HG03175 (cell line): ENCODE results near the gene HDDC2.

Experiments
- ATAC-seq: cut with Tn5 transposase; IDR thresholded peaks from one replicate; pipeline ENCODE4 v1.9.1; 2021; ENCODE audit warnings: mild to moderate bottlenecking, moderate library complexity; ENCODE audit not compliant: unreplicated experiment

HDDC2 gene

DNA sequence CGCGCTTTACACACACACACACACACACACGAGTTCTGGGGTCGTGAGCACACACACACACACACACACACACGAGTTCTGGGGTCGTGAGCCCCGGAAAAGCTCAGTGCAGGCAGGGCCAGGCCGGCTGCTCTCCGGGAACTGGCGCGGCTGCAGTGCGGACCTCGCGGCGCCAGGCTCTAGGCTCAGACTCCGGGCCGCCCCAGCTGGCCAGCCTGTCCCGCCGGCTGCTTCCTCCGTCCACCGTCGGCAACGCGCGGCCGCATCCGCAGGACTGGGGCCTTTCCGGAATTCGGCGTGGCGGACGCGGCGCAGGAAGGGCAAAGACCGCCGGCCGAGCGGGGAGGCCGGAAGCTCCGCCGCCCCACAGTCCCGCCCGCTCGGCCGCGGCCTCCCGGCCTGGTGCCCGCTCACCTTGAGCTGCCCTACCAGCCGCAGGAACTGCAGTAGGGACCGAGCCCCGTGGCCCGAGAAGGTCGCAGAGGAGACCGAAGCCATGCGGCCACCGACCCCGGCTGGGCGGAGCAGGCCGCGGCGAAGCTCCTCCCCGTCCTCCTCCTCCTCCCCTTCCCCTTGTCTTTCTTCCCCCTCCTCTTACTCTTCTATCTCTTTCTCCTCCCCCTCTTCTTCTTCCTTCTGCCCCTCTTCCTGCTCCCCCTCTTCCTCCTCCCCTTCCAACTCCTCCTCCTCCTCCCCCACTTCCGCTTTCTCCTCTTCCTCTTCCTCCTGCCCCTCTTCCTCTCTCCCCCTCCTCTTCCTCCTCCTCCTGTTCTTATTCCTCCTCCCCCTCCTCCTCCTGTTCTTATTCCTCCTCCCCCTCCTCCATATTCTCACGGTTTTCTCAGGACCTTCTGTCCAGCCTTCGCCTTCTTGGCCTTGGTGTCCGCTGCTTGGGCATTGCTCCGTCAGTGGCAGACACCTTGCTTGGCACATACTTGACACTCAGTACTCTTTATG, at the start of gene HDDC2:
Gene HDDC2 (minus strand): TSS at position 533 of the 957 bp plus-strand sequence. CDS start 35 bp downstream, at position 498.
- peak; percentile 88 for ATAC-seq

GRCh38 chr6:125346926-125347563, 45.3 kb upstream of the HDDC2 start:
- peak; percentile 91 for ATAC-seq

- ATAC-seq = peak; percentile 63
Observed at GRCh38 chr6:125346201-125346925, 44.6 kb upstream of the HDDC2 start.

DNA sequence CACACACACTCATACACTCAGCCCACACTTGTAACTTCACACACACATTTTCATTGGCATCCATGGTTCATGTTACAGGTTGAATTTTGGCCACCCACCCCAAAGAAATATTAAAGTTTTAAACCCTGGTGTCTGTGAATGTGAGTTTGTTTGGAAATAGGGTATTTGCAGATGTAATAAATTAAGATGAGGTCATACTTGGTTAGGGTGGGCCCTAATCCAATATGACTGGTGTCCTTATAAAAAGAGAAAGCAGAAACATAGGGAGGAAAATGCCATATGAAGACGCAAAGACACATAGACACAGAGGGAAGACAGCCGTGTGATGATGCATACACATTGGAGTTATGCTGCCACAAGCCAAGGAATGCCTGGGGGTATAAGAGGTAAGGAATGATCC, 39.7 kb upstream of the HDDC2 start:
- ATAC-seq = no peak

DNA sequence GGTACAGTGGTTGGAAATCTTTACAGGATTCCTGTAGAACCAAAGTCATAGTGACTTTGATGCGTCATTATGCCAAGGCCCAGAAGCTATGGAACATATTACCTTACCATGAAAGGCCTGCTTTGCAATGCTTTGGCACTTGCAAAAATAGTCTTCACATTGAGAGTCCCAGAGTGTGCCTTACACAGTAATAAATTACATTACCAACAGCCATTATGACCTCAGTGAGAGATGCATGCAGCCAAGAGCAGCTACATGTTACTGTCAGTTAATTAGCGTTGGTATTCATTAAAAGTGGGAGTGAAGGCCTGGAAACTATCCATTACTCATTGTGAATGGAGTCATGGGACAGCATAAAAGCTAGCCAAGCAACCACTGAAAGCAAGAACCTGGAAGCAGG, 39.2 kb upstream of the HDDC2 start:
- no peak for ATAC-seq

DNA sequence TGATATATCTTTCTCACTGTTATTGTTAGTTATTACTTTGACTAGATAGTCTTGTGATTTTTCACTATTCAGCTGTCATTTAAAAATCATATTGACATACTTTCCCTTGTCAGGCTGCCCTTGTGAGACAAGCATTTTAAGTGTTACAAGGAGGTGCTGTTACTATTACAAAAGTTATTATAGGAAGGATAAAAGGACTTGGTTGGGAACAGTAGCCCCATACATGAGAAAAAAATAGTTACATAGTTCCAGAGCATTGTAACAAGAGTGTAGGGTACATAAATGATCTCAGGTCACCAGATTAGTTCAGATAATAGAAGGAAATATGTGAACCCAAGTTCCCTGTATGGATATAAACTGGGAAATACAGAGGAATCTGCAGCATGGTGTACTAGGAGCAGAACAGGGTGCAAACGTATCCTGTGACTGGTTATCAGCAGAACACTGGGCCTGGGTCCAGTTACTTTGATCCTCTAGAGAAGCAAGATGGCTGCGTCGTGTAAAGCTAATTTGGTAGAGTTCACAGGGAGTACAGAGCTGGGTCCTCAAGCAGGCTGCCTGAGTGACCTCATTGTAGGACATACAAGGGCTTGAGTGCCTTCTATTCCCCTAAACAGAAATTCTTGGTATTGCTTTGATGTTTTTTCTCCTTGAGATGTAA, 38.5 kb upstream of the HDDC2 start:
- ATAC-seq = no peak

DNA sequence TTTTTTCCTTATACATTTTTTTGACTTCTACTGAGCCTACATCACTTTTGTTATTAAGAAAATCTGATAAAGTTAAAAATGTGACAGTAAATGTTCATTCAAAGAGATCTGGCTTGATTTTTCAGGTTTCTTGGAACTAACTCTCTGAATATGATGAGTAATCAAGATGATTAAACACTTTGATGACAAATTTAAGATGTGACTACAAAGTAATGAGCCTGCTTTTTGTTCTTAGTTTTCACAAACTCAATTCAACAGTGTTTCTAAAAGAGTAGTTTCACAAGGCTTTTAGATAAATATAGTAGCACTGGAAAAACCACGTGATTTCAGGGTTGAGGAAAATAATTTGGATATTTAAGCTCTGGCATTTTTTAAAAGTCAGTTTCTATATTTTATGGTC, 37.9 kb upstream of the HDDC2 start:
- no peak for ATAC-seq

GRCh38 chr6:125338381-125338780, 36.6 kb upstream of the HDDC2 start:
- no peak for ATAC-seq

DNA sequence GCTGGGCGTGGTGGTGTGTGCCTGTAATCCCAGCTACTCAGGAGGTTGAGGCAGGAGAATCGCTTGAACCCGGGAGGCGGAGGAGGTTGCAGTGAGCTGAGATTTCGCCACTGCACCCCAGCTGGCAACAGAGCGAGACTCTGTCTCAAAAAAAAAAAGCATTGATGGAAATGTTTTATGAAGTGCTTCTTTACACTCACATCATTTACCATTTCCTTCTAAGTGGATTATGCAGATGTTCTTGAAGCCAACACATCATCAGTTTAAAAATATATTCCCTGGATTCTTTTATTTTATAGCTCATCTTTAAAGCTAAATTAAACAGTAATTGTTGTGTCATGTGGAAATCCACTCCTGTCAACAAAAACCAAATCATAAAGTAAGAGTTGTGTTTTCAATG, 35.9 kb upstream of the HDDC2 start:
- ATAC-seq = no peak

GRCh38 chr6:125332664-125333063, 30.9 kb upstream of the HDDC2 start:
- ATAC-seq = no peak

- ATAC-seq = no peak
Observed at GRCh38 chr6:125325586-125325985, 23.8 kb upstream of the HDDC2 start.

DNA sequence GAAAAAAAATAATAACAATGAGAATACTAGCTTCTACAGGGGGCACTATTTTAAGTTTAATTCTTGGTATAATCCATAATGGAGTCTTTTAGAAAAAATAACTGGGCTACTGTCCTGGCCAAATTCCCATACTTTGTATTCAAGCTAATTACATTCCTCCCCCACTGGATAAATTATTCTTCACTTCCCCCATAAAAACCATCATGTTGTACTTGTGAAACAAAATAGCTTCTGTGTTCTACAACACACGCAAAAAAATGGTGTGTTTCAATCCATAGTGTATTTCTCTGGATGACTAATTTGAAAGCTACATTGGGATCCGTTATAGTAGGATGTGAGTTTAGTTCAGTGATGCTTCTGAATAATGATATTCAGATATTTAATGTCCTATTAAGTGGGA, 21.6 kb upstream of the HDDC2 start:
- no peak for ATAC-seq

GRCh38 chr6:125316621-125317020, 14.9 kb upstream of the HDDC2 start:
- ATAC-seq = no peak

GRCh38 chr6:125315548-125315947, 13.8 kb upstream of the HDDC2 start:
- no peak for ATAC-seq

GRCh38 chr6:125314009-125314581, 12.3 kb upstream of the HDDC2 start:
- peak; percentile 89 for ATAC-seq

GRCh38 chr6:125312950-125313349, 11.2 kb upstream of the HDDC2 start:
- no peak for ATAC-seq

DNA sequence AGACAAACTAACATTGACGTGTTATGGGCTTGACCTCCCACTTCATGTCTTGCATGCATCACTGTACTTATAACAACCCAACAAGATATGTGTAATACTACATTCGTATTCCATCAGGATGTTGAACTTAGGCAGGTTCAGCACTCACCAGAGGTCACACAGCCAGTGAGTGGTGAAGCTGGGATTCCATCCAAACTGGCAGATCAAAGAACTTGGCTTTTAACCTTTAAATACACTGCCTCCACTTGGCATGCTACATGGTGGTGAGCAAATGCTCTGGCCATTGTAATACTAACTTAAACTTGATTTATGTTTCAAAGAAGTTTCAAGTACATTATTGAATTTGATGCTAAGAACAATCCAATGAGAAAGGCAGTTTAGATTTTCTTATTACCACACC, 10.7 kb upstream of the HDDC2 start:
- no peak for ATAC-seq

GRCh38 chr6:125310994-125311649, 9.4 kb upstream of the HDDC2 start:
- peak; percentile 79 for ATAC-seq

GRCh38 chr6:125307964-125308615, 6.3 kb upstream of the HDDC2 start:
- no peak for ATAC-seq
